Heart left ventricle (tissue), 16 donors: ENCODE data around the gene PRSS35. TPM values are rescaled to one million over a fixed set of nuclear protein-coding genes. Genes with fewer than 3 reads are reported as not detected.
"Not testable (repeated sequence)": the region's sequence is repeated elsewhere in the genome, so short reads cannot be mapped to it uniquely, and the experiment has no call there.

Source experiments
- ATAC-seq, 4 donors: fragments of 200-7000 bp; cut with Tn5 transposase; one replicate each; pipeline ENCODE4 v1.9.1; 2020 to 2022; ENCODE audit warnings: moderate library complexity in 4 of 4, mild to moderate bottlenecking in 3 of 4, moderate number of reproducible peaks in 1 of 4
- DNase-seq, 5 donors: peaks; one replicate each; pipeline ENCODE4 v3.0.0-alpha.2; 2020
- H3K27ac ChIP-seq, 12 donors: fragments of 200-600 bp; sonication (generic) in 4 of 12; one replicate each; pipeline versions ENCODE4 v1.5.0 to v1.8.0; 2016 to 2022; ENCODE audit warnings: mild to moderate bottlenecking in 2 of 12
- H3K27me3 ChIP-seq, 9 donors: fragments of 200-600 bp; sonication (generic) in 2 of 9; one replicate each; pipeline versions ENCODE4 v1.5.1 to v1.8.0; 2016 to 2022; ENCODE audit warnings: mild to moderate bottlenecking in 3 of 9
- H3K36me3 ChIP-seq, 9 donors: fragments of 200-600 bp; sonication (generic) in 2 of 9; one replicate each; pipeline versions ENCODE4 v1.5.0 to v1.8.0; 2018 to 2022; ENCODE audit warnings: mild to moderate bottlenecking in 2 of 9
- H3K4me1 ChIP-seq, 12 donors: fragments of 200-600 bp; sonication (generic) in 4 of 12; one replicate each; pipeline versions ENCODE4 v1.5.0 to v1.8.0; 2016 to 2022; ENCODE audit warnings: mild to moderate bottlenecking in 3 of 12
- H3K4me3 ChIP-seq, 12 donors: fragments of 200-600 bp; sonication (generic) in 4 of 12; one replicate each; pipeline versions ENCODE4 v1.5.0 to v1.8.0; 2017 to 2022; ENCODE audit warnings: mild to moderate bottlenecking in 9 of 12, moderate library complexity in 4 of 12
- H3K9me3 ChIP-seq, 12 donors: fragments of 200-600 bp; sonication (generic) in 4 of 12; one replicate each; pipeline versions ENCODE4 v1.5.0 to v1.8.0; 2016 to 2022; ENCODE audit warnings: mild to moderate bottlenecking in 1 of 12
- POLR2A ChIP-seq, 2 donors: fragments of 450-650 bp; IDR thresholded peaks; one replicate each; pipeline ENCODE4 v1.6.1; 2017; ENCODE audit warnings: antibody characterized with exemption in 2 of 2, mild to moderate bottlenecking in 2 of 2, moderate library complexity in 2 of 2
- WGBS, 4 donors: extraction: QIAGEN DNeasy Blood & Tissue Kit in 2 of 4; methylation state at CpG; one replicate each; pipeline versions ENCODE4 v1.1.5 to v1.1.7; 2013 to 2018; 5-methylcytosine and 5-hydroxymethylcytosine counted together
- intact Hi-C, 10 donors: fragments of 100-400 bp; cut with DNase I; formaldehyde crosslinking; loops; one replicate each; pipeline versions ENCODE4 v1.11.1 to v1.14.2; 2022
- polyA plus RNA-seq, 2 donors: library from polyadenylated mRNA; stranded (reverse); fragments of 200-250 nt; gene quantifications; one replicate each; pipeline ENCODE4 v1.2.3, GENCODE V29; 2013
- total RNA-seq, 9 donors: library from RNA; depleted of rRNA in 2 of 9; stranded (reverse); fragments of >200 nt in 2 of 9; fragmentation: NEBNext Ultra II Directional in 3 of 9; extraction: Animal tissue kit (Norgen Biotek cat#: 25700) in 3 of 9; gene quantifications; one replicate each; pipeline versions ENCODE4 v1.1.0 to v1.2.4, GENCODE V29; 2016 to 2023
- TF ChIP-seq, protein P1 (sequence below), 12 donors: fragments of 200-600 bp; sonication (generic) in 4 of 12; IDR thresholded peaks; one replicate each; pipeline versions ENCODE4 v1.5.0 to v1.8.0; 2018 to 2022; ENCODE audit warnings: antibody characterized with exemption in 12 of 12, mild to moderate bottlenecking in 5 of 12
- donor health status: ischemic (EF 13 %, LVEDD 7.1; RV severe dilation, severe dysfunction).
- donor health status: healthy with polysubstance abuse.
- donor health status: DM: no; HTN: yes; CAD: no.
- donor health status: DM: no; HTN: no; CAD: no.
- donor health status: ischemic (EF 25% LVEDD 6.9; RV normal size, moderate dysfunction).
- donor health status: ischemic (EF 25% LVEDD 5.7; RV mildly dilated, moderate dysfunction).
- donor health status: healthy.
- donor health status: DM: yes; HTN: yes; CAD: no.
- donor health status: ischemic (EF 35%, LVEDD 5.7; RV mildly dilated, moderate dysfunction).
- donor health status: nonischemic (EF 11% LVEDD 7.7; RV severe dilation, severe dysfunction).
- donor health status: DM: yes; HTN: yes; CAD: no.
- donor health status: PGD.
- donor health status: ischemic (EF 29% LVEDD 5.4; RV normal size, mild dysfunction).
- donor health status: nonischemic (EF 23%, LVEDD 6.1; RV moderate dilation, normal function).

Gene PRSS35
- total and polyA plus RNA-seq, 11 donors: 0.08 to 0.75 (median 0.29) TPM; not detected in 5

DNA sequence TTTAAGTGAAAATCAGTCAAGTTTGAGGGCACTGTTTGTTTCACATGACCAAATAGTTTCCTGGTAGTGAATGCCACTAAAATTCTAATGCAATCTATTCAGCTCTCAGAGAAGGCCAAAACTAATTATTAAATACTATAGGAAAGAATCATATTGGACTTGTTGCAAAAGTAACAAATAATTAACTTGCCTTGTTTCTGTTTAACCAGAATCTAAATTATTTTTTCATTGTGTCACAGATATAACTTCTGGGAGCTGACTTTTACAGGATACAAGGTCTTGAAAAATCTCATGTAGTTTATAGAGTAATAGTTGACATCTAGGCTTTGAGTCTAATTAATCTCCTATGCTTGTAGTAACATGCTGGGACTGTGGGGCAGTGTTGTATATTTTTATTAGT is 44.5 kb downstream of the PRSS35 start:
- intact Hi-C loops: no loop called here
- peaks cover 0 to 1% (median 0%) of the 10 kb centered on the region in 12 donors for H3K9me3 ChIP-seq
- H3K27ac ChIP-seq: no peak overlapping the region
- no peaks in the 10 kb centered on the region for H3K36me3 ChIP-seq
- no peak overlapping the region for H3K4me3 ChIP-seq
- no peak for ATAC-seq
- no peak for DNase-seq
- no peaks in the 10 kb centered on the region for H3K27me3 ChIP-seq
- H3K4me1 ChIP-seq: no peaks in the 10 kb centered on the region
- TF ChIP-seq POLR2A (IDR thresholded peaks at IDR 0.05): no peak
- TF ChIP-seq, protein P1, sequence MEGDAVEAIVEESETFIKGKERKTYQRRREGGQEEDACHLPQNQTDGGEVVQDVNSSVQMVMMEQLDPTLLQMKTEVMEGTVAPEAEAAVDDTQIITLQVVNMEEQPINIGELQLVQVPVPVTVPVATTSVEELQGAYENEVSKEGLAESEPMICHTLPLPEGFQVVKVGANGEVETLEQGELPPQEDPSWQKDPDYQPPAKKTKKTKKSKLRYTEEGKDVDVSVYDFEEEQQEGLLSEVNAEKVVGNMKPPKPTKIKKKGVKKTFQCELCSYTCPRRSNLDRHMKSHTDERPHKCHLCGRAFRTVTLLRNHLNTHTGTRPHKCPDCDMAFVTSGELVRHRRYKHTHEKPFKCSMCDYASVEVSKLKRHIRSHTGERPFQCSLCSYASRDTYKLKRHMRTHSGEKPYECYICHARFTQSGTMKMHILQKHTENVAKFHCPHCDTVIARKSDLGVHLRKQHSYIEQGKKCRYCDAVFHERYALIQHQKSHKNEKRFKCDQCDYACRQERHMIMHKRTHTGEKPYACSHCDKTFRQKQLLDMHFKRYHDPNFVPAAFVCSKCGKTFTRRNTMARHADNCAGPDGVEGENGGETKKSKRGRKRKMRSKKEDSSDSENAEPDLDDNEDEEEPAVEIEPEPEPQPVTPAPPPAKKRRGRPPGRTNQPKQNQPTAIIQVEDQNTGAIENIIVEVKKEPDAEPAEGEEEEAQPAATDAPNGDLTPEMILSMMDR (IDR thresholded peaks at IDR 0.05): no peak

DNA sequence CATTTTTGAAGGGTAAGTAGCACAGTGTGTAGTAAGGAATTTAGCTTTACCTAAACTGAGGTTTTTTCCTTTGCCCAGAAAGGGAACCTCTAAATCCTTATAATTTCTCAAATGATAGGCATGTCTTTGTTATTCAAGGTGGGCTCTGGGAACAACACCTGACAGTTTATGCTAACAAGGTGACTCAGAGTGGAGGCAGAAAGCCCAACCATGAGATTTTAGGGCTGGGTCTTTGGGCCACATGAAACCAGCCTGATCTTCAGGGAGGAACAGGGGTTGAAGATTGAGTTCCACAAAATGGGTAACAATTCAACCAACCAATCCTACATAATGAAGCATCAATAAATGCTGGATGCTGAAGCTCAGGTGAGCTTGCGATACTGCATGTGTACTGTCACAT is 46.6 kb downstream of the PRSS35 start:
- no peaks in the 10 kb centered on the region for H3K4me1 ChIP-seq
- WGBS, 4 donors: 94 to 100% (median 97%) methylated on average over 1 of the region's 1 CpG
- peaks cover 0 to 2% (median 0%) of the 10 kb centered on the region in 9 donors for H3K27me3 ChIP-seq
- H3K9me3 ChIP-seq: peaks cover 0 to 7% (median 0%) of the 10 kb centered on the region in 12 donors
- ATAC-seq: no peak
- DNase-seq: no peak
- H3K36me3 ChIP-seq: no peaks in the 10 kb centered on the region
- TF ChIP-seq POLR2A (IDR thresholded peaks at IDR 0.05): no peak
- TF ChIP-seq, protein P1 (IDR thresholded peaks at IDR 0.05): no peak
- intact Hi-C loops: no loop called here
- H3K27ac ChIP-seq: no peak overlapping the region
- H3K4me3 ChIP-seq: no peak overlapping the region

DNA sequence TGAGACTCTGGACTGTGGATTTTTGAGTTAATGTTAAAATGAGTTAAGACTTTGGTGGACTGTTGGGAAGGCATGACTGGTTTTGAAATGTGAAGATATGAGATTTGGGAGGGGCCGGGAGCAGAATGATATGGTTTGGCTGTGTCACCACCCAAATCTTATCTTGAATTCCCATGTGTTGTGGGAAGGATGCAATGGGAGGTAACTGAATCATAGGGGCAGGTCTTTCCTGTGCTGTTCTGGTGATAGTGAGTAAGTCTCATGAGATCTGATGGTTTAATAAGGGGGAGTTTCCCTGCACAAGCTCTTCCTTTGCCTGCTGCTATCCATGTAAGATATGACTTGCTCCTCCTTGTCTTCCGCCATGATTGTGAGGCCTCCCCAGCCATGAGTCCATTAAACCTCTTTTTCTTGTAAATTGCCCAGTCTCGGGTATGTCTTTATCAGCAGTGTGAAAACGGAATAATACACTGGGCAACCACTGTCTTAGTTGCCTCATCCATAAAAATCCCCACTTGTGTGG is 59.4 kb downstream of the PRSS35 start:
- H3K4me1 ChIP-seq, H3K9me3 ChIP-seq, H3K36me3 ChIP-seq, H3K4me3 ChIP-seq, DNase-seq, intact Hi-C loops, ATAC-seq, H3K27me3 ChIP-seq, H3K27ac ChIP-seq: not testable (repeated sequence)
- WGBS, 4 donors: 65 to 86% (median 79%) methylated on average over 4 of the region's 4 CpGs

DNA sequence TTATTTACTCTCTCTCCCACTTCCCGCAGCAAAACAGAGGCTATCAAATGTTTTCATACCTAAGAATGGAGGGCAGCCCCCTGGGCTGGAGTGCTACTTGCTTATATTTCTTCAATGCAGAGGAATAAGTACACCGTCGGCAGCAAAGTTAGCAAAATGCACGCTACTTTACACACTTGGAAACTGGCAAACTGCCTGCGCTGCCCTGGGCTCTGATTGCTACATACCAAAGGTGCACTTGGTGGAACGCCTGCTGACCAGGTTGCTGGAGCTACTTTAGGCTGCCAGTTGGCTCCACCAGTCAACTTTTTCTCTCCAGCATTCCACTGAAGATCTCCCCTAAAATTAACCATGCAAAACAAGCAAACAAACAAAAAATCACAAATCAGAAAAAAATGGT is 62.4 kb downstream of the PRSS35 start:
- 67 to 74% (median 70%) methylated on average over 5 to 6 of the region's 6 CpGs for WGBS, 4 donors
- Histone ChIP-seq H3K4me1 (no peaks in the 10 kb centered on the region), H3K36me3 (no peaks in the 10 kb centered on the region), H3K4me3 (no peak overlapping the region), H3K27ac (no peak overlapping the region), H3K9me3 (no peaks in the 10 kb centered on the region), H3K27me3 (peaks cover 0 to 3% (median 0%) of the 10 kb centered on the region in 9 donors)
- TF ChIP-seq, protein P1 (IDR thresholded peaks at IDR 0.05): no peak
- TF ChIP-seq POLR2A (IDR thresholded peaks at IDR 0.05): no peak
- ATAC-seq (no peak), DNase-seq (no peak)
- intact Hi-C loops: no loop called here

Other genes with a start within 250 kb of the PRSS35 start
- gene ME1, start 81.5 kb upstream of the PRSS35 start, total RNA-seq: 10 to 100 TPM; 15.2 to 28.5 (median 19.6) TPM
- 1 to 10 TPM; 7.0 to 8.8 TPM for gene ME1, start 81.5 kb upstream of the PRSS35 start, polyA plus RNA-seq
- gene SNAP91, start 196.6 kb downstream of the PRSS35 start, total RNA-seq: 1 to 10 TPM in 8 of 9 donors, under 1 TPM in 1; 0.23 to 3.9 (median 1.8) TPM
- 1 to 10 TPM in 1 of 2 donors, under 1 TPM in 1; 0.19 to 1.8 TPM for gene SNAP91, start 196.6 kb downstream of the PRSS35 start, polyA plus RNA-seq